Left renal cortex interstitium (tissue), 4 donors: ENCODE data around the gene IFITM5. TPM values are rescaled to one million over a fixed set of nuclear protein-coding genes. Genes with fewer than 3 reads are reported as not detected.

ENCODE experiments used
- polyA plus RNA-seq, 4 donors: library from polyadenylated mRNA; unstranded; fragments of 120-200 nt; gene quantifications; one replicate each; pipeline ENCODE4 v1.2.1, GENCODE V29; 2013; ENCODE audit not compliant: insufficient read length in 4 of 4

The IFITM5 gene
- polyA plus RNA-seq, 4 donors = 0.21 to 0.65 TPM; not detected in 2

Other genes starting within 250 kb of the IFITM5 start
- under 1 TPM in 3 of 4 donors, not detected in 1; 0.44 to 0.83 (median 0.48) TPM for gene SCGB1C1, start 106.4 kb downstream of the IFITM5 start, polyA plus RNA-seq
- 10 to 100 TPM; 43.8 to 46.2 (median 45.7) TPM for gene BET1L, start 92.1 kb downstream of the IFITM5 start, polyA plus RNA-seq
- 10 to 100 TPM; 75.7 to 94.6 (median 91.7) TPM for gene RIC8A, start 91.8 kb downstream of the IFITM5 start, polyA plus RNA-seq
- 10 to 100 TPM; 26.4 to 42.9 (median 32.8) TPM for gene SIRT3, start 63.2 kb downstream of the IFITM5 start, polyA plus RNA-seq
- 100 to 1,000 TPM; 132 to 167 (median 139) TPM for gene PSMD13, start 62.5 kb downstream of the IFITM5 start, polyA plus RNA-seq
- gene NLRP6, start 21.1 kb downstream of the IFITM5 start, polyA plus RNA-seq = under 1 TPM; 0.10 to 0.71 (median 0.47) TPM
- gene PGGHG, start 10.4 kb downstream of the IFITM5 start, polyA plus RNA-seq = 10 to 100 TPM; 11.1 to 25.5 (median 23.5) TPM
- gene IFITM2, start 8.3 kb upstream of the IFITM5 start, polyA plus RNA-seq = 100 to 1,000 TPM; 162 to 301 (median 211) TPM
- gene IFITM1, start 14.5 kb upstream of the IFITM5 start, polyA plus RNA-seq = 10 to 100 TPM; 32.6 to 43.2 (median 37.8) TPM
- gene IFITM3, start 21.3 kb upstream of the IFITM5 start, polyA plus RNA-seq = 100 to 1,000 TPM; 301 to 603 (median 391) TPM
- gene B4GALNT4, start 70.0 kb upstream of the IFITM5 start, polyA plus RNA-seq = 10 to 100 TPM; 42.6 to 87.5 (median 82.0) TPM
- gene PKP3, start 94.7 kb upstream of the IFITM5 start, polyA plus RNA-seq = 1 to 10 TPM; 4.0 to 8.4 (median 7.2) TPM
- gene SIGIRR, start 115.5 kb upstream of the IFITM5 start, polyA plus RNA-seq = 10 to 100 TPM; 31.7 to 54.7 (median 48.5) TPM
- 10 to 100 TPM in 2 of 4 donors, 1 to 10 TPM in 2; 6.1 to 16.5 (median 12.2) TPM for gene ANO9, start 142.5 kb upstream of the IFITM5 start, polyA plus RNA-seq
- 10 to 100 TPM; 24.6 to 44.2 (median 37.2) TPM for gene PTDSS2, start 150.8 kb upstream of the IFITM5 start, polyA plus RNA-seq
- gene RNH1, start 207.7 kb upstream of the IFITM5 start, polyA plus RNA-seq = 100 to 1,000 TPM in 2 of 4 donors, 10 to 100 TPM in 2; 67.0 to 117 (median 102) TPM
- gene HRAS, start 236.1 kb upstream of the IFITM5 start, polyA plus RNA-seq = 10 to 100 TPM; 41.2 to 57.3 (median 51.9) TPM
- gene LRRC56, start 238.0 kb upstream of the IFITM5 start, polyA plus RNA-seq = 1 to 10 TPM; 2.8 to 6.1 (median 5.1) TPM